ENCODE measurements around the gene MYO1B. TPM values are rescaled to one million over a fixed set of nuclear protein-coding genes. Genes with fewer than 3 reads are reported as not detected.
A peak's percentile ranks its signal among the peaks of the same experiment; 100 is the strongest.

MYO1B gene
- total RNA-seq, 2 experiments from 2014 or later, result 31.5 to 35.0 TPM

GRCh38 chr2:191357678-191358077 is 112.5 kb downstream of the MYO1B start:
- Mint-ChIP-seq H3K4me3 (no peak overlapping the region), H3K27me3 (peaks cover 5% of the 10 kb centered on the region), H3K36me3 (peaks cover 3% of the 10 kb centered on the region), H3K4me1 (no peaks in the 10 kb centered on the region), H3K27ac (no peak overlapping the region), H3K9me3 (no peaks in the 10 kb centered on the region)
- no peak for DNase-seq

GRCh38 chr2:191358325-191359025 is 113.3 kb downstream of the MYO1B start:
- no peak overlapping the region for H3K27ac Mint-ChIP-seq
- H3K4me1 Mint-ChIP-seq, result peaks cover 3% of the 10 kb centered on the region
- DNase-seq, result no peak
- no peak overlapping the region for H3K4me3 Mint-ChIP-seq
- peaks cover 5% of the 10 kb centered on the region for H3K27me3 Mint-ChIP-seq
- H3K9me3 Mint-ChIP-seq, result no peaks in the 10 kb centered on the region
- peaks cover 3% of the 10 kb centered on the region for H3K36me3 Mint-ChIP-seq

- no peaks in the 10 kb centered on the region for H3K9me3 Mint-ChIP-seq
- peaks cover 6% of the 10 kb centered on the region for H3K36me3 Mint-ChIP-seq
- peaks cover 5% of the 10 kb centered on the region for H3K27me3 Mint-ChIP-seq
- peaks cover 3% of the 10 kb centered on the region for H3K4me1 Mint-ChIP-seq
- DNase-seq, result no peak
- H3K4me3 Mint-ChIP-seq, result no peak overlapping the region
- no peak overlapping the region for H3K27ac Mint-ChIP-seq
These were observed 113.9 kb downstream of the MYO1B start for GRCh38 chr2:191359133-191359532.

GRCh38 chr2:191360918-191361317 is 115.7 kb downstream of the MYO1B start:
- DNase-seq, result no peak
- Mint-ChIP-seq H3K36me3 (peaks cover 11% of the 10 kb centered on the region), H3K9me3 (no peaks in the 10 kb centered on the region)

DNA sequence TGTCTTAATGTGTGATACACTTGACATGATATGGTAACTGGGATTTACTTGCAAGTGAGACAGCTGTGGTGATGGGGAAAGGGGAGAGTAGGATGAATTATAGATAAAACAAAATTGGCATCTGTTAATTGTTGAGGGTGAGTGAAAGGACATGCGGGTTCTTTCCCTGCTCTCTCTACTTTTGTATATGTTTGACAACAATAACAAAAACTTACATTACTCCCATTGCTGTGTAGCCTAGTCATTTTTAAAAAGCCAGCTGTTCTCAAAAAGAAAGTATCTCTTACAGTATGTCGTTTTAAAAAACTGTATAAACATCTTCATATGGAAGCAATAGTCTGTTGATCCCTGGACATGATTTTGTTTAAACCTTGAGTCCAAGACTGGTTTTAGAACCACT is 117.6 kb downstream of the MYO1B start:
- H3K27ac Mint-ChIP-seq, result no peak overlapping the region
- peaks cover 3% of the 10 kb centered on the region for H3K4me1 Mint-ChIP-seq
- no peak for DNase-seq
- H3K9me3 Mint-ChIP-seq, result no peaks in the 10 kb centered on the region
- no peak overlapping the region for H3K4me3 Mint-ChIP-seq
- H3K36me3 Mint-ChIP-seq, result peaks cover 11% of the 10 kb centered on the region
- peaks cover 3% of the 10 kb centered on the region for H3K27me3 Mint-ChIP-seq

More at GRCh38 chr2:191360918-191361317, 115.7 kb downstream of the MYO1B start:
- no peak overlapping the region for H3K4me3 Mint-ChIP-seq
- no peak overlapping the region for H3K27ac Mint-ChIP-seq
- H3K27me3 Mint-ChIP-seq, result peaks cover 3% of the 10 kb centered on the region
- H3K4me1 Mint-ChIP-seq, result peaks cover 3% of the 10 kb centered on the region

DNA sequence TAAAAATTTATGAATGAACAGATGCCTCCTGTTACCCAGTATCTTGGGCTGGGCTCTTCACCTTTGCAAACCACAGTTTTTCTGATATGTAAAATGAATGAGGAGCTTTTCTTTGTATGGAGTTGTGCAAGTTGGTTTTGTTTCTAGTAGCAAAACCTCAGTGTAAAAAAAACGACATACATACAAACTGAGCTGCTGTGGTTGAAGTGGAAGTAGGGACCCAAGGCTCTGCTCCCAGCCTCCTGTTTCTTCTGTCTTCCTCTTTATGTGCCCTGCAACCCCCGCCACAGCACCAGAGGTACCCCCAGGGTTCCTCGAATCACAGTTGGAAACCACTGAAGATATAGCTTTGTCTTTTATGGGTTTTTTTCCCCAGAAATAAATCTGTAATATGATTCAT is 118.1 kb downstream of the MYO1B start:
- no peaks in the 10 kb centered on the region for H3K9me3 Mint-ChIP-seq
- no peak overlapping the region for H3K27ac Mint-ChIP-seq
- no peak for DNase-seq
- H3K36me3 Mint-ChIP-seq, result peaks cover 11% of the 10 kb centered on the region
- H3K27me3 Mint-ChIP-seq, result peaks cover 3% of the 10 kb centered on the region
- H3K4me1 Mint-ChIP-seq, result peaks cover 3% of the 10 kb centered on the region
- H3K4me3 Mint-ChIP-seq, result no peak overlapping the region

GRCh38 chr2:191365089-191365488 is 119.9 kb downstream of the MYO1B start:
- H3K4me3 Mint-ChIP-seq, result no peak overlapping the region
- peaks cover 11% of the 10 kb centered on the region for H3K36me3 Mint-ChIP-seq
- no peak for DNase-seq
- H3K27me3 Mint-ChIP-seq, result peaks cover 3% of the 10 kb centered on the region
- peaks cover 3% of the 10 kb centered on the region for H3K4me1 Mint-ChIP-seq
- H3K9me3 Mint-ChIP-seq, result no peaks in the 10 kb centered on the region
- H3K27ac Mint-ChIP-seq, result no peak overlapping the region

DNA sequence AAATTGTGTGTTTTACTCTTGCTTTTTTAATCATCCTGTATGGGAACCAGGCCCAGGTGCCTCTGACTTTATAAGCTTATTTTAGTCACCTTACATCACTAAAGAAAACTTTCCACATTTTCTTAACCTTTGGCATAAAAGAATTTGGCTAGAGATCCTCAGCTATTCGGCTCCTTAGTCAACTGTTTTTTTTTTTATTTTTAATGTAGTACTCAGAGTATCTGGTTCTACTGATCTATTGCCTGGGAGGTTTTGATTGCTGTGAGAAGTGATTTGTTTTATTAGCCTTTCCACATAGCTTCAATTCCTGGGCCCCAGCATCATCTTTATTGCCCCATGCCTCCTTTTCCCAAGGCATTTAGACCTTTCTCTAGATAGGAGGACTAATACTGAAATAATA is 121.0 kb downstream of the MYO1B start:
- no peaks in the 10 kb centered on the region for H3K27me3 Mint-ChIP-seq
- H3K36me3 Mint-ChIP-seq, result peaks cover 8% of the 10 kb centered on the region
- no peak overlapping the region for H3K27ac Mint-ChIP-seq
- peaks cover 3% of the 10 kb centered on the region for H3K4me1 Mint-ChIP-seq
- H3K9me3 Mint-ChIP-seq, result no peaks in the 10 kb centered on the region
- no peak for DNase-seq
- no peak overlapping the region for H3K4me3 Mint-ChIP-seq

DNA sequence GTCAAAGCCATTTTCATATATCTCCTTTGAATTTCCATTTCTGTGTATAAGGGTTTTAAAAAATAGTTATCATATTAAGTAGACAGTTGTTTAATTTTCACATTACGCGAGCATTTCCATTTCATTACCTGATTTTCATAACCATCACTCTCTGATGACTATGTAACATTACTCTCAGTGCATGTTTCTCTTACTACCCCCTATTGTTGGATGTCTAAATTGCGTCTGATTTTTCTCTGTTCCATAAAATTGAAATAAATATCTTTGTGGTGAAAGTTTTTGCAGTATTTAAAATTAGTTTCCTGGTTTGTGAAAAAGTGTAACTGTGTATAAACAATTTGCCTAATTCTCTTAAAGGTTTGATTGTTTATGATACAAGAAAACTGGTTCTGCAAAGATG is 123.8 kb downstream of the MYO1B start:
- H3K27me3 Mint-ChIP-seq, result no peaks in the 10 kb centered on the region

GRCh38 chr2:191374366-191374765 is 129.2 kb downstream of the MYO1B start:
- Mint-ChIP-seq H3K9me3 (no peaks in the 10 kb centered on the region), H3K4me1 (peaks cover 17% of the 10 kb centered on the region), H3K4me3 (no peak overlapping the region), H3K27ac (no peak overlapping the region), H3K27me3 (no peaks in the 10 kb centered on the region), H3K36me3 (peaks cover 9% of the 10 kb centered on the region)
- DNase-seq, result no peak

More for the DNA sequence above, 123.8 kb downstream of the MYO1B start:
- no peak for DNase-seq
- no peak overlapping the region for H3K27ac Mint-ChIP-seq
- no peak overlapping the region for H3K4me3 Mint-ChIP-seq
- H3K36me3 Mint-ChIP-seq, result peaks cover 7% of the 10 kb centered on the region
- H3K4me1 Mint-ChIP-seq, result no peaks in the 10 kb centered on the region
- no peaks in the 10 kb centered on the region for H3K9me3 Mint-ChIP-seq

GRCh38 chr2:191374939-191375338 is 129.7 kb downstream of the MYO1B start:
- Mint-ChIP-seq H3K27me3 (no peaks in the 10 kb centered on the region), H3K27ac (no peak overlapping the region), H3K36me3 (peaks cover 9% of the 10 kb centered on the region), H3K4me1 (peaks cover 19% of the 10 kb centered on the region), H3K9me3 (no peaks in the 10 kb centered on the region), H3K4me3 (no peak overlapping the region)
- no peak for DNase-seq

- no peak overlapping the region for H3K4me3 Mint-ChIP-seq
- H3K27ac Mint-ChIP-seq, result no peak overlapping the region
- no peaks in the 10 kb centered on the region for H3K9me3 Mint-ChIP-seq
- peaks cover 19% of the 10 kb centered on the region for H3K4me1 Mint-ChIP-seq
- H3K27me3 Mint-ChIP-seq, result no peaks in the 10 kb centered on the region
- H3K36me3 Mint-ChIP-seq, result peaks cover 10% of the 10 kb centered on the region
- peak; percentile 28 for DNase-seq
These were observed 131.9 kb downstream of the MYO1B start for GRCh38 chr2:191376981-191377629.

- H3K36me3 Mint-ChIP-seq, result peaks cover 9% of the 10 kb centered on the region
- DNase-seq, result no peak
- no peak overlapping the region for H3K4me3 Mint-ChIP-seq
- H3K4me1 Mint-ChIP-seq, result peaks cover 19% of the 10 kb centered on the region
- H3K27me3 Mint-ChIP-seq, result no peaks in the 10 kb centered on the region
- no peak overlapping the region for H3K27ac Mint-ChIP-seq
- no peaks in the 10 kb centered on the region for H3K9me3 Mint-ChIP-seq
These were observed 134.2 kb downstream of the MYO1B start for GRCh38 chr2:191379375-191379774.

GRCh38 chr2:191382801-191383200 is 137.6 kb downstream of the MYO1B start:
- no peak for DNase-seq
- Mint-ChIP-seq H3K9me3 (no peaks in the 10 kb centered on the region), H3K4me1 (peaks cover 21% of the 10 kb centered on the region), H3K27ac (no peak overlapping the region), H3K4me3 (no peak overlapping the region), H3K27me3 (no peaks in the 10 kb centered on the region), H3K36me3 (peaks cover 20% of the 10 kb centered on the region)

- no peak overlapping the region for H3K4me3 Mint-ChIP-seq
- no peak overlapping the region for H3K27ac Mint-ChIP-seq
- H3K36me3 Mint-ChIP-seq, result peaks cover 16% of the 10 kb centered on the region
- H3K4me1 Mint-ChIP-seq, result peaks cover 16% of the 10 kb centered on the region
- DNase-seq, result no peak
- no peaks in the 10 kb centered on the region for H3K27me3 Mint-ChIP-seq
- no peaks in the 10 kb centered on the region for H3K9me3 Mint-ChIP-seq
These were observed 138.3 kb downstream of the MYO1B start for GRCh38 chr2:191383486-191383885.

- Mint-ChIP-seq H3K27ac (no peak overlapping the region), H3K36me3 (peaks cover 16% of the 10 kb centered on the region), H3K4me3 (no peak overlapping the region), H3K27me3 (no peaks in the 10 kb centered on the region), H3K4me1 (peaks cover 12% of the 10 kb centered on the region), H3K9me3 (no peaks in the 10 kb centered on the region)
- no peak for DNase-seq
These were observed 139.6 kb downstream of the MYO1B start for GRCh38 chr2:191384829-191385228.

All from activated naive CD8-positive, alpha-beta T cell treated with anti-CD3 and anti-CD28 coated beads for 36 hours (primary cell).